Keratinocyte (primary cell): ENCODE measurements around the gene GRM3.

Experiments used
- CTCF ChIP-seq, 3 experiments: IDR thresholded peaks in 1 of 3; conservative IDR thresholded peaks in 1 of 3; optimal IDR thresholded peaks in 1 of 3; 2 replicates in 2 of 3; 3 replicates in 1 of 3; pipeline versions ENCODE3 to v1.5.1; 2011; ENCODE audit warnings: low read length in 3 of 3, mild to moderate bottlenecking in 3 of 3, moderate library complexity in 2 of 3, control low read depth in 1 of 3, inconsistent platforms in 1 of 3; ENCODE audit not compliant: insufficient read depth in 2 of 3; ENCODE audit errors: extremely low read depth in 1 of 3
- EZH2 ChIP-seq: IDR thresholded peaks from one replicate; pipeline ENCODE4 v1.6.1; 2012; ENCODE audit warnings: inconsistent platforms, mild to moderate bottlenecking, low read length, moderate library complexity

GRCh38 chr7:86848226-86848625 lies 204.5 kb downstream of the GRM3 start:
- TF ChIP-seq CTCF (optimal IDR thresholded peaks at IDR 0.05 in 1 of 3, IDR thresholded peaks at IDR 0.05 in 1 of 3, conservative IDR thresholded peaks at IDR 0.05 in 1 of 3; ENCODE audit: extremely low read depth in 1 of 3, insufficient read depth in 2 of 3, low read length in 3 of 3) (no peak), EZH2 (no peak)
